NCI-H446 (cell line): ENCODE results near the gene DAAM2.

Experiments
- DNase-seq, 2 experiments: peaks; one replicate each; lab custom pipeline; 2025; lab: John Stamatoyannopoulos, UW

The DAAM2 gene

GRCh38 chr6:39791850-39792539, at the start of gene DAAM2:
Gene DAAM2 (plus strand): TSS chr6:39792376. CDS start chr6:39856303, 63,927 bp downstream.
- peak in 1 of 2 experiments; percentile 24 for DNase-seq

DNA sequence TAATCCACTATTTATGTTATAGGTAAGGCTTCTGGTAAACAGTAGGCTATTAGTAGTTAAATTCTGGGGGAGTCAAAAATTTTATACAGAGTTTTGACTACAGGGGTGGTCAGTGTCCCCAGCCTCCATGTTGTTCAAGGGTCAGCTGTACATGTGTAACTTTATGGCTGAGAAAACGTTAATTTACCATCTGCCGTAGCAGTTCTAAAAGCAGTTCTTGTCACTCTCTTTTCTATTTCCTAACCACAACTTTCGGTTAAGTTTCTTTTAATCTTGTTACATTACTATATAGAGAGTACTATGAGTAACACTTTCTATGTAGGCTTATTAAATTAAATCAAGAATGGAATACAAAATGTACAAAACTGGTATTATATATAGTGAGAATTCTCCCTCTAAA, 45.4 kb upstream of the DAAM2 start:
- DNase-seq = no peak

- no peak for DNase-seq
These were observed 39.1 kb upstream of the DAAM2 start for GRCh38 chr6:39752835-39753724.

DNA sequence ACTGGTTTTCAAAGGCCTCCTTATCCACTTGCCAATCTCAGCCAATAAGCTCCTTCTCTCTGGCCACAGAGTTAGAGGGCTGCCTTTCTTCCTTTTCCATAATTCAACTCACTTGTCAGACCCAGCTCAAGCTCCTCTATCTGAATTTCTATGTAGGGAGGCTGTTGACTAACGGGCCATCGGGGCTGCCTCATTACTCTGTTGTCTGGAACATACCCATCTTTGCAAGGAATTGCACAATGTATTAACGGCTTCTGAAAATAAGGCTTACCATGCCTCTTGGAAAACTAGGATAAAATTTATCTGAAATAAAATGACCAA, 38.5 kb upstream of the DAAM2 start:
- DNase-seq = no peak

GRCh38 chr6:39754514-39755115, 37.6 kb upstream of the DAAM2 start:
- DNase-seq = peak; percentile 14 to 55

DNA sequence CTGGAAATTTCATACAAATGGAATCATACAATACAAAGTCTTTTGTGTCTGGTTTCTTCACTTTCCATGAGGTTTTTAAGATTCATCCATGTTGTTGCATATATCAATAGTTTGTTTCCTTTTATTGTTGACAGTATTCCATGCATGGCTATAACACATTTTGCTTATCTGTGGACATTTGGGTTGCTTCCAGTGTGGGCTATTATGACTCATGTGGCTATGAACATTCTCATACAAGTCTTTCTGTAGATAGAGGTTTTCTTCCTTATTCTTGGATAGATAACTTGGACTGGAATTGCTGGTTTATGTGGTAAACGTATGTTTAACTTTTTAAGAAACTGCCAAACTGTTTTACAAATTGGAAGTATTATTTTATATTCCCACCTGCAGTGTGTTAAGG, 36.9 kb upstream of the DAAM2 start:
- DNase-seq = no peak

GRCh38 chr6:39756582-39756981, 35.6 kb upstream of the DAAM2 start:
- DNase-seq = no peak

DNA sequence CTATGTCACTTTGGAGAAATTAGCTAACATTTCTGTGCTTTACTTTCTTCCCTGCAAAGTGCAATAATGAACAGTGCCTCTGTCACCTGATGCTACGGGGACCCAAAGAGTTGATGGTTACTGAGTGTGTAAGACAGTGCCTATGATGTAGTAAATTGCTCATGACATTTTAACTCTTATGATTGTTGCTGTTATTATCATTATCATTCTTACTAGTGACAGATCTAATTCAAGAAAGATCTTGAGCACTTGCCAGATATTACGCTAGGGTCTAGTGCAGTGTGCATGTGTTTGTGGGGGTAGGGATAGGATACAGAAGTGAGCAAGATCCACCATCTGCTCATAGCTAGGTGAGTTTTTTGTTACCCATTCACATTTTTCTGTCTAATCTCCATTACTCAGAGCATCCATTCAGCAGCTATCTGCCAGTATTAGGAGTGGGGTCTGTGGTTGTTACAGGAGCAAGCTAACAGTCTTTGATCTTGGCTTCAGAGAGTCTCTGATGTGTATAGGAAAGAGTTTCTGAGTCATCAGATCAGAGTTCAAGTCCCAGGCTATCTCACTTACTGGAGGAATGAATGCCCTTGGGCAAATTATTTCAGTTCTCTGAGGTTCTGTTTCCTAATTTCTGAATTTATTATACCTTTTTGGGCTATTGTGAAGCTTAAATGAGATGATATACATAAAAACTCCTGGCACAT, 33.1 kb upstream of the DAAM2 start:
- DNase-seq = no peak

DNA sequence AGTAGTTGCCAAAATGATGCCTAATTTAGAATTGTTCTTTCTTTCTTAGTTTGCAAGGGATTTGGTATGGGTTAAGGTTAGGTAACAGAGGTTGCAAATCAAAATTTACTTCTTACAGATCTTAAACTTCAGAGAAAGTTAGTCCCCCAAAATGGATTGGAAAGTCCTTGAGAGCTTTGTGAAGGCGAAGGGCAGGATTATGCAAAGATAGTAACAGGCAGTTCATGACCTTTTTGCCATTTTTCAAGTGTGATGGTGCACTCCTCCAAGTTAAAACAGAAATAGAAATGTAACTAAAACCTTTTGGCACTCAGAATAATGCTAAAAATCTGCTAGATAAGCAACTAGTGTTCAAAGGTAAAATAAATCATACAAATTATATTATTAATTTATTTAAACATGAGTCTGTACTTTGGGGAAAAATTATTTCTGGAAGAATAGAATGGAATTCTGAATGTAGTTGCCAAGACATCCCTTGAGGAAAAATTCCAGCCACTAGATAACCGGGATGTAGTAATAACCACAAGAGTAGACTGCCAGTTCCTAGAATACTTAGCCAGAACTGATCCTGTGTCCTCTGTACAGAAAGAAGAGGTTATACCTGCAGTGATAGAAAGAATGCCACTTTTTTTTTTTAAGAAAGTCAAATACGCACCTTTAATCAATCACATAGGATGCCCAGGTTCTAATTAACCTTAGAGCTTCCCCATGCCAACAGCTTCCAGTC, 31.8 kb upstream of the DAAM2 start:
- DNase-seq = no peak

- DNase-seq = no peak
These were observed 26.6 kb upstream of the DAAM2 start for GRCh38 chr6:39765508-39766065.

- DNase-seq = no peak
These were observed 23.2 kb upstream of the DAAM2 start for GRCh38 chr6:39769012-39769411.

DNA sequence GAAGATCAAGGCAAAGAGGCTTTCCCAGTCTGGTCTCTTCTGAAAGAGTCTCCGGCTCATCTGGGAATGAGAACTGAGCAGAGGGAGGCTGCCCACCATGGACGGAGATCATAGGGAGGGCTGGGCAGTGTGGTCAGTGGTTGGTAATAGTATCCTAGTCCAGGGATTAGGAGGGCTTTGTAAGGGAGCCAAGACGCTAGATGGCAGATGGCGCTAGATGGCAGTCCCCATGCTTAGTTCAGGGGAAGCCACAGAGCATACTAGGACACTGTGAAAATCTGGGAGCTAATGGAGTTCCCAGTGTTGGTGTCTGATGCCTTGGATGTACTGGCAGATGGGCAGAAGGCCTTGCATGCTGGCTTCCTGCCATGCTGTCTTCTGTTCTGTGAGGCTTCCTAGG, 21.7 kb upstream of the DAAM2 start:
- DNase-seq = peak; percentile 63 to 92

GRCh38 chr6:39772559-39773273, 19.5 kb upstream of the DAAM2 start:
- no peak for DNase-seq

- DNase-seq = no peak
These were observed 18.4 kb upstream of the DAAM2 start for GRCh38 chr6:39773782-39774181.

- DNase-seq = no peak
These were observed 15.6 kb upstream of the DAAM2 start for GRCh38 chr6:39776581-39776980.

- DNase-seq = no peak
These were observed 15.0 kb upstream of the DAAM2 start for GRCh38 chr6:39777218-39777617.

- no peak for DNase-seq
These were observed 14.5 kb upstream of the DAAM2 start for GRCh38 chr6:39777661-39778060.

DNA sequence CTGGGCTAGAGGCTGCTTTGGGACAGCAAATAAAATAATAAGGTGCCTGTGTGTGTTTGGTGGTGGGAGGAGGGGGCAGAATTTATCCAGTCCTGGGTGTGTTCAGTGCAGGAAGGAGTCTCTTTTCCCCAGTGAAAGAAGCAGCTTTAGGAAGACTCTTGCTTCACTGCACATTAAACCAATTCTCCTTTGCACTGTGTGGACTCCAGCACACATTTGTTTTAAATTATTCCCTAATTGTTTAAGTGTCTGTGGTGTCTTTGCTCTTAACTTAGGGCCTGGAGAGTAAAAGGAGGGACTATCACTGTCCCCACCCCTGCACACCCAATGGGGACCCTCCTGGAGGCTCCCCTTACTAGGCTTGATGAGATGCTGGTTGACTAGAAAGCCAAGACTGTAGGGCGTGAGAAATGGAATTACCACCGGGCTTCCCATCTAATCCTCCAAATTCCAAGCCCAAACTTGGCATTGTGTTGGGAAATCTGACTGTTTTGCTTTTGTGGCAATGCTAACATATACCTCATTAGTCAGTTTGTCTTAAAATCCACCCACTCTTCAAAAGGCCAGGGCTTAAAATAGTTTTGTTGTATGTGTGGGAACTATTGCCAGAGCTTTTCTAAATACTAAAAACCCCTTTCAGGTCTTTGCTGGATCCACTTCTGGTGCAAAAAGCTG, 13.5 kb upstream of the DAAM2 start:
- no peak for DNase-seq

- DNase-seq = no peak
These were observed 6.9 kb upstream of the DAAM2 start for GRCh38 chr6:39785281-39785680.

- DNase-seq = no peak
These were observed 5.5 kb upstream of the DAAM2 start for GRCh38 chr6:39786649-39787048.
